Measurements from ENCODE around the gene MBNL1. TPM values are rescaled to one million over a fixed set of nuclear protein-coding genes. Genes with fewer than 3 reads are reported as not detected.

Gene MBNL1
- total and polyA plus RNA-seq, 2 of the 4 experiments (the other 2 are of a cell fraction): 127 to 664 TPM

DNA sequence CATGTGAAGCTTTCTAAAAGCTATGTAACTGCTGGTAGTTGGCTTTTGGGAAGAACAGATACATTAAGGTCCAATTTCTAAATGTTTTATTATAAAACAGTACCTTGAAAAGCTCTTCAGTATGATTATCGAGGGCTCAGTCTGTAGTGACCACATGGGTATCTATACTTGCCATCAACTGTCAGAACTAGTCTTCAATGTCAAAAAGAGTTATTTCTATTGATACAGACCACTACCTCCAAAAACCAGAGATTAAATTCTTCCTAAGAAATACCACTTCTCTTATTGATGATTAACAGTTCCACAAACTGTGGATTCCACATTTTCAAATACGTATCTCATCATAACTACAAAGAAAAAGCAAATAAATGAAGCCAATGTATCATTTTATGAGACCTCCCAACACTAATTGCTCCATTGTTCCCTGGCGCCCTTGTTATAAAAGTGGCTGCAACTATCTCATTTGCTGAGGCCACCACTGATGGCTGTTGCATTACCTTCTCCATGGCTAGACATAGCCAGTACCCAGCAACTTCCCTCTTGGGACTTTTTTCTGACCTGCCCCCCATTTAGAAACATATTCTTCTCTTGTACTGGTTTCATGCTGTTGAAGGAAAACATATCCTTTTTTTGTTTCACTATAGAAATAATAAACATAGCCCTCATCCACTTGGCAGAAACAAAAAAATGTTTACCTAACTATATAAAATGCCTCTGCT is 33.9 kb upstream of the MBNL1 start:
- CTCF ChIA-PET: no interaction called here
- dilution Hi-C loops (cut with HindIII; ENCODE audit: low sequenced_read_pairs, unreplicated experiment): no loop called here

More for the DNA sequence above, 33.9 kb upstream of the MBNL1 start:
- peak; percentile 37; the same call in 1 of the 2 replicates for ATAC-seq (ENCODE audit: low read depth)
- TF ChIP-seq FOS (IDR thresholded peaks at IDR 0.05; ENCODE audit: low read depth, low read length): no peak
- TF ChIP-seq MAFK (IDR thresholded peaks at IDR 0.05; ENCODE audit: low read depth, low read length): no peak
- TF ChIP-seq, protein P1, sequence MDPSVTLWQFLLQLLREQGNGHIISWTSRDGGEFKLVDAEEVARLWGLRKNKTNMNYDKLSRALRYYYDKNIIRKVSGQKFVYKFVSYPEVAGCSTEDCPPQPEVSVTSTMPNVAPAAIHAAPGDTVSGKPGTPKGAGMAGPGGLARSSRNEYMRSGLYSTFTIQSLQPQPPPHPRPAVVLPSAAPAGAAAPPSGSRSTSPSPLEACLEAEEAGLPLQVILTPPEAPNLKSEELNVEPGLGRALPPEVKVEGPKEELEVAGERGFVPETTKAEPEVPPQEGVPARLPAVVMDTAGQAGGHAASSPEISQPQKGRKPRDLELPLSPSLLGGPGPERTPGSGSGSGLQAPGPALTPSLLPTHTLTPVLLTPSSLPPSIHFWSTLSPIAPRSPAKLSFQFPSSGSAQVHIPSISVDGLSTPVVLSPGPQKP (IDR thresholded peaks at IDR 0.05; ENCODE audit: borderline replicate concordance, low read depth, low read length): no peak
- TF ChIP-seq SMC3 (IDR thresholded peaks at IDR 0.05; ENCODE audit: low read depth, low read length): no peak
- no peak for TF ChIP-seq CHD1 (IDR thresholded peaks at IDR 0.05; ENCODE audit: low read depth, low read length)
- no peaks in the 10 kb centered on the region for H3K9me3 ChIP-seq (ENCODE audit: control insufficient read depth, insufficient read depth, low read length)
- peak overlapping the region; percentile 58; the same call in 1 of the 3 replicates for H2BK15ac ChIP-seq (ENCODE audit: low read depth, low read length)
- no peaks in the 10 kb centered on the region for H3K79me1 ChIP-seq (ENCODE audit: low read depth in 1 of 2, low read length in 2 of 2)
- H2AK9ac ChIP-seq (replicated peaks; ENCODE audit: low read depth, low read length, poor library complexity): no peak overlapping the region
- H3K14ac ChIP-seq (replicated peaks; ENCODE audit: low read depth, low read length): 0 out of 2 replicates have a peak overlapping the region, but pooled peaks have one; percentile 62
- no peaks in the 10 kb centered on the region for H3K36me3 ChIP-seq (ENCODE audit: control insufficient read depth, insufficient read depth, low read length)
- H4K20me1 ChIP-seq (ENCODE audit: insufficient read depth, low read length): no peaks in the 10 kb centered on the region
- intact Hi-C loops (cut with micrococcal nuclease): no loop called here
- 0 out of 2 replicates have a peak overlapping the region, but pooled peaks have one; percentile 9 for H4K91ac ChIP-seq (ENCODE audit: insufficient read depth, low read depth, low read length)
- H3K4me2 ChIP-seq (ENCODE audit: low read depth, low read length): no peak overlapping the region
- H2AFZ ChIP-seq (replicated peaks; ENCODE audit: low read length, poor library complexity): no peak overlapping the region
- no peak overlapping the region for H3K56ac ChIP-seq (ENCODE audit: extremely low read depth, insufficient read depth, low read length)
- no peak overlapping the region for H3K23ac ChIP-seq (ENCODE audit: low read depth, low read length)
- no TSS peak for BruUV-seq (replicated peaks)
- H4K5ac ChIP-seq (ENCODE audit: low read depth, low read length): no peak overlapping the region
- POLR2A ChIA-PET (ENCODE audit: unreplicated experiment): no interaction called here
- H3K27me3 ChIP-seq (ENCODE audit: control insufficient read depth, insufficient read depth, low read length): no peaks in the 10 kb centered on the region
- no peak overlapping the region for H3K9ac ChIP-seq (ENCODE audit: low read depth, low read length)
- 0 out of 4 replicates have a peak overlapping the region, but pooled peaks of 1 of the 2 experiments have one; percentile 2 for H4K8ac ChIP-seq (ENCODE audit: low read depth in 2 of 2, low read length in 2 of 2)
- WGBS, 2 experiments (ENCODE audit: extremely low coverage in 2 of 2, insufficient read length in 1 of 2): no CpG with 5 or more reads among the region's 3 CpGs
- H3K4me3 ChIP-seq (ENCODE audit: insufficient read depth, low read depth, low read length): no peak overlapping the region
- peak overlapping the region; percentile 46; the same call in 1 of the 2 replicates for H2BK120ac ChIP-seq (ENCODE audit: low read depth, low read length)
- in situ Hi-C loops (cut with MboI; ENCODE audit: low sequenced_read_pairs): no loop called here
- H3K4ac ChIP-seq (ENCODE audit: low read depth, low read length): 0 out of 2 replicates have a peak overlapping the region, but pooled peaks have one; percentile 29
- H3K18ac ChIP-seq (ENCODE audit: low read depth, low read length): no peak overlapping the region
- H2BK5ac ChIP-seq (ENCODE audit: low read depth, low read length, poor library complexity, severe bottlenecking): peak overlapping the region; percentile 13
- no peak overlapping the region; the same call in 1 of the 2 replicates for H2BK20ac ChIP-seq (ENCODE audit: low read depth, low read length)
- DNase-seq: no peak
- H3K9me1 ChIP-seq (ENCODE audit: insufficient read depth, low read length): peaks cover 3% of the 10 kb centered on the region
- H2AK5ac ChIP-seq (ENCODE audit: low read depth, low read length): peak overlapping the region; percentile 54; the same call in 1 of the 2 replicates
- no peak overlapping the region for H3K27ac ChIP-seq (ENCODE audit: insufficient read depth, low read length)
- H3K4me1 ChIP-seq (ENCODE audit: control insufficient read depth, insufficient read depth, low read length): peaks cover 6% of the 10 kb centered on the region; the same call in 1 of the 2 replicates
